Mesendoderm (in vitro differentiated cells): ENCODE results near the gene DNAH5.

Source experiments
- DNase-seq: peaks from one replicate; pipeline ENCODE4 v3.0.0; 2013
- H2AK5ac ChIP-seq: 2 replicates; pipeline ENCODE4 v1.6.1; 2013; ENCODE audit warnings: low read length, inconsistent platforms
- H2BK120ac ChIP-seq: 2 replicates; pipeline ENCODE4 v1.6.1; 2013; ENCODE audit warnings: low read depth, mild to moderate bottlenecking, low read length, moderate library complexity, mixed read lengths
- H2BK15ac ChIP-seq: replicated peaks from 2 replicates; pipeline ENCODE4 v1.6.1; 2013; ENCODE audit warnings: low read depth, mild to moderate bottlenecking, moderate library complexity
- H2BK5ac ChIP-seq: 2 replicates; pipeline ENCODE4 v1.6.1; 2013; ENCODE audit warnings: low read length, inconsistent platforms
- H3K18ac ChIP-seq: 2 replicates; pipeline ENCODE4 v1.6.1; 2013; ENCODE audit warnings: mild to moderate bottlenecking, low read length, mixed read lengths
- H3K23ac ChIP-seq: one replicate; pipeline ENCODE4 v1.6.1; 2013; ENCODE audit warnings: low read length
- H3K27ac ChIP-seq: 2 replicates; pipeline ENCODE4 v1.5.1; 2013; ENCODE audit warnings: low read depth, mild to moderate bottlenecking, inconsistent platforms, low read length, moderate library complexity
- H3K27me3 ChIP-seq: 2 replicates; pipeline ENCODE4 v1.6.1; 2013; ENCODE audit warnings: low read length, control low read depth, mild to moderate bottlenecking, inconsistent platforms; ENCODE audit not compliant: insufficient read depth, poor library complexity
- H3K36me3 ChIP-seq: 2 replicates; pipeline ENCODE4 v1.6.1; 2013; ENCODE audit warnings: low read length, inconsistent platforms; ENCODE audit not compliant: control insufficient read depth, insufficient read depth
- H3K4ac ChIP-seq: one replicate; pipeline ENCODE4 v1.6.1; 2013; ENCODE audit warnings: low read depth, mild to moderate bottlenecking, low read length, moderate library complexity
- H3K4me1 ChIP-seq: 2 replicates; pipeline ENCODE4 v1.6.1; 2013; ENCODE audit warnings: low read depth, low read length, inconsistent platforms; ENCODE audit not compliant: control insufficient read depth
- H3K4me2 ChIP-seq: 2 replicates; pipeline ENCODE4 v1.6.1; 2013; ENCODE audit warnings: low read length
- H3K4me3 ChIP-seq: 2 replicates; pipeline ENCODE4 v1.5.1; 2013; ENCODE audit warnings: mild to moderate bottlenecking, low read length
- H3K56ac ChIP-seq: one replicate; pipeline ENCODE4 v1.6.1; 2013; ENCODE audit warnings: low read length
- H3K79me1 ChIP-seq: 2 replicates; pipeline ENCODE4 v1.6.1; 2013; ENCODE audit warnings: low read length, inconsistent platforms
- H3K79me2 ChIP-seq: 2 replicates; pipeline ENCODE4 v1.6.1; 2013; ENCODE audit warnings: mild to moderate bottlenecking, low read length; ENCODE audit not compliant: control insufficient read depth, insufficient read depth
- H3K9ac ChIP-seq: 2 replicates; pipeline ENCODE4 v1.6.1; 2013; ENCODE audit warnings: low read length, inconsistent platforms
- H4K5ac ChIP-seq: one replicate; pipeline ENCODE4 v1.6.1; 2013; ENCODE audit warnings: low read length
- H4K8ac ChIP-seq: one replicate; pipeline ENCODE4 v1.6.1; 2013; ENCODE audit warnings: low read depth, mild to moderate bottlenecking, control low read depth, low read length, moderate library complexity
- whole genome bisulfite sequencing: extraction: QIAGEN DNeasy Blood & Tissue Kit; methylation state at CpG from one replicate; pipeline ENCODE4 v1.1.7; 2013; ENCODE audit warnings: low lambda C conversion rate, missing lambda C conversion rate; ENCODE audit not compliant: insufficient coverage; ENCODE audit errors: extremely low coverage; 5-methylcytosine and 5-hydroxymethylcytosine counted together

Gene DNAH5

GRCh38 chr5:13735691-13736090 is 208.8 kb downstream of the DNAH5 start:
- Histone ChIP-seq H3K18ac (no peak overlapping the region), H3K36me3 (no peaks in the 10 kb centered on the region), H3K56ac (no peak overlapping the region), H3K23ac (no peak overlapping the region), H3K4ac (no peak overlapping the region), H4K8ac (no peak overlapping the region), H3K4me2 (no peak overlapping the region), H3K4me3 (no peak overlapping the region), H4K5ac (no peak overlapping the region), H2BK120ac (no peak overlapping the region), H3K27me3 (no peaks in the 10 kb centered on the region), H3K79me2 (no peaks in the 10 kb centered on the region), H3K27ac (no peak overlapping the region), H2BK15ac (no peak overlapping the region), H2BK5ac (no peak overlapping the region), H2AK5ac (no peak overlapping the region), H3K9ac (no peak overlapping the region), H3K79me1 (no peaks in the 10 kb centered on the region), H3K4me1 (no peaks in the 10 kb centered on the region)
- WGBS: no CpG with 5 or more reads among the region's 11 CpGs
- no peak for DNase-seq

GRCh38 chr5:13731121-13731628 is 213.3 kb downstream of the DNAH5 start:
- H3K27ac ChIP-seq: no peak overlapping the region
- H3K9ac ChIP-seq: no peak overlapping the region
- no peaks in the 10 kb centered on the region for H3K79me1 ChIP-seq
- no peak overlapping the region for H3K23ac ChIP-seq
- no peak for DNase-seq
- H3K27me3 ChIP-seq: no peaks in the 10 kb centered on the region
- H2AK5ac ChIP-seq: no peak overlapping the region
- H2BK5ac ChIP-seq: no peak overlapping the region
- no peak overlapping the region for H2BK120ac ChIP-seq
- H3K79me2 ChIP-seq: no peaks in the 10 kb centered on the region
- no peak overlapping the region for H3K18ac ChIP-seq
- H3K4ac ChIP-seq: no peak overlapping the region
- no CpG with 5 or more reads among the region's 6 CpGs for WGBS
- H3K36me3 ChIP-seq: no peaks in the 10 kb centered on the region
- H4K8ac ChIP-seq: no peak overlapping the region
- no peak overlapping the region for H3K4me3 ChIP-seq
- no peak overlapping the region for H3K56ac ChIP-seq
- H4K5ac ChIP-seq: no peak overlapping the region
- no peak overlapping the region for H3K4me2 ChIP-seq
- no peak overlapping the region for H2BK15ac ChIP-seq
- H3K4me1 ChIP-seq: no peaks in the 10 kb centered on the region

- Histone ChIP-seq H3K56ac (no peak overlapping the region), H3K27ac (no peak overlapping the region), H3K27me3 (no peaks in the 10 kb centered on the region), H4K8ac (no peak overlapping the region), H3K79me1 (no peaks in the 10 kb centered on the region), H3K18ac (no peak overlapping the region), H3K4me1 (no peaks in the 10 kb centered on the region), H3K79me2 (no peaks in the 10 kb centered on the region), H3K9ac (no peak overlapping the region), H3K4ac (no peak overlapping the region), H3K4me2 (no peak overlapping the region), H4K5ac (no peak overlapping the region), H2AK5ac (no peak overlapping the region), H3K4me3 (no peak overlapping the region), H3K36me3 (no peaks in the 10 kb centered on the region), H2BK5ac (no peak overlapping the region), H3K23ac (no peak overlapping the region), H2BK120ac (no peak overlapping the region), H2BK15ac (no peak overlapping the region)
- WGBS: no CpG with 5 or more reads among the region's 2 CpGs
- no peak for DNase-seq
These were observed 235.6 kb downstream of the DNAH5 start for GRCh38 chr5:13708906-13709305.

- H2BK15ac ChIP-seq: no peak overlapping the region
These were observed 236.1 kb downstream of the DNAH5 start for GRCh38 chr5:13708432-13708831.

GRCh38 chr5:13704396-13704795 is 240.1 kb downstream of the DNAH5 start:
- Histone ChIP-seq H3K4me1 (no peaks in the 10 kb centered on the region), H2BK5ac (no peak overlapping the region), H3K56ac (no peak overlapping the region), H3K4ac (no peak overlapping the region), H2BK120ac (no peak overlapping the region), H3K79me2 (no peaks in the 10 kb centered on the region), H3K27ac (no peak overlapping the region), H3K23ac (no peak overlapping the region), H3K4me3 (no peak overlapping the region), H3K79me1 (no peaks in the 10 kb centered on the region), H2AK5ac (no peak overlapping the region), H4K8ac (no peak overlapping the region), H3K18ac (no peak overlapping the region), H2BK15ac (no peak overlapping the region), H3K9ac (no peak overlapping the region), H3K27me3 (no peaks in the 10 kb centered on the region), H3K36me3 (no peaks in the 10 kb centered on the region), H3K4me2 (no peak overlapping the region), H4K5ac (no peak overlapping the region)
- peak; percentile 7 for DNase-seq
- WGBS: no CpG with 5 or more reads among the region's 4 CpGs

More at GRCh38 chr5:13708432-13708831, 236.1 kb downstream of the DNAH5 start:
- Histone ChIP-seq H3K79me2 (no peaks in the 10 kb centered on the region), H4K5ac (no peak overlapping the region), H2BK5ac (no peak overlapping the region), H3K4me2 (no peak overlapping the region), H2BK120ac (no peak overlapping the region), H3K27ac (no peak overlapping the region), H3K56ac (no peak overlapping the region), H4K8ac (no peak overlapping the region), H3K36me3 (no peaks in the 10 kb centered on the region), H3K79me1 (no peaks in the 10 kb centered on the region), H3K4me3 (no peak overlapping the region), H3K4ac (no peak overlapping the region), H3K4me1 (no peaks in the 10 kb centered on the region), H3K9ac (no peak overlapping the region), H3K18ac (no peak overlapping the region), H3K23ac (no peak overlapping the region), H2AK5ac (no peak overlapping the region), H3K27me3 (no peaks in the 10 kb centered on the region)
- DNase-seq: no peak
- WGBS: no CpG with 5 or more reads among the region's 2 CpGs

GRCh38 chr5:13700626-13701025 is 243.9 kb downstream of the DNAH5 start:
- no peak overlapping the region for H2BK5ac ChIP-seq
- H3K79me2 ChIP-seq: no peaks in the 10 kb centered on the region
- no peak overlapping the region for H4K8ac ChIP-seq
- H3K9ac ChIP-seq: no peak overlapping the region
- H3K18ac ChIP-seq: no peak overlapping the region
- H3K23ac ChIP-seq: no peak overlapping the region
- H3K56ac ChIP-seq: no peak overlapping the region
- WGBS: no CpG with 5 or more reads among the region's 6 CpGs
- H2BK15ac ChIP-seq: no peak overlapping the region
- no peak overlapping the region for H3K4me2 ChIP-seq
- no peak overlapping the region for H2AK5ac ChIP-seq
- H3K4me1 ChIP-seq: no peaks in the 10 kb centered on the region
- H4K5ac ChIP-seq: no peak overlapping the region
- DNase-seq: no peak
- no peaks in the 10 kb centered on the region for H3K27me3 ChIP-seq
- no peak overlapping the region for H2BK120ac ChIP-seq
- no peak overlapping the region for H3K27ac ChIP-seq
- H3K36me3 ChIP-seq: no peaks in the 10 kb centered on the region
- no peak overlapping the region for H3K4me3 ChIP-seq
- H3K79me1 ChIP-seq: no peaks in the 10 kb centered on the region
- H3K4ac ChIP-seq: no peak overlapping the region
